OCI-M2 (cell line): ENCODE data around the gene OR4D1.
"Not testable (repeated sequence)": the region's sequence is repeated elsewhere in the genome, so short reads cannot be mapped to it uniquely, and the experiment has no call there.

Source experiments
- DNase-seq: peaks from one replicate; lab custom pipeline; 2025; ENCODE audit not compliant: unreplicated experiment; lab: John Stamatoyannopoulos, UW

Gene OR4D1

DNA sequence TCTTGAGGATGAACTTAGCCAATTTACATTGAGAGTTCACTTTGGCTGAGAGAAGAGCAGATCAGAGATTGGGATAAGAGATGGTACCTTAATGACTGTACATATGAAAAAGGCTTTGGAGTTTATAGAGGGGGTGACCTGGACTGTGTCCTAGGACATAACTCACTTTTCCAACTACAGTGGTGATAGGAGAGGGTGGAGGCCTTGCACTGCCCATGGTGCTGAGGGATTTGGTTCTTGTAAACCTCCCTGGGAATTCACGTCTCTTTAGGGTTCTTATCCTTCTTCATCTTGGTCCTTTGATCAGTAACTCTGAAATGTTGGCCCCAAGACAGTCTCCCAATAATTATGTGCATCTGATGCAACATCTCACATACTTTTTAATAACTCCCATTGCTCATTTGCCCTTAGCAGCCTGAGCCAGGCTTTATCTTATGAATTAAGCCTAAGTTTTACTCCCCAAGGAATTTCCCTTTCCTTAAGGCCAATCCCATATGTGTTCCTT is at the start of gene OR4D1:
Gene OR4D1, plus strand, starts transcription at position 455 of the 505 bp plus-strand sequence. CDS start 6,770 bp downstream, outside the sequence.
- DNase-seq: no peak

DNA sequence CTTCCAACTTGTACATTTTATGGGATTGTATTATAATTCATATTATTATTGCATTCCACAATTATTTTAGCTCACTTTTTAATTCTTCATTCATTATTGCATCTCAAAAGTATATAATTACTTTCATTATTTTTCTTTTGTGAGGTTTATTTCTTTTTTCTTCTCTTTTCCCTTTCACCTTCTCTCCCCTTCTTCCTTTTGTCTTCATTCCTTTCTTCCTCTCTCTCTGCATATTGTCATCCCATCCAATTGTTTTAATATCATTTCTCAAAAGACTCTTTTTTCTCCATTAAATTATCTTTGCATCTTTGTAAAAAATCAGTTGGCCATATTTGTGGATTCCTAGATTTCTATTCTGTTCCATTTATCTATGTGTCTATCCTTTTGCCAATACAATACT is 47.7 kb upstream of the OR4D1 start:
- no peak for DNase-seq

DNA sequence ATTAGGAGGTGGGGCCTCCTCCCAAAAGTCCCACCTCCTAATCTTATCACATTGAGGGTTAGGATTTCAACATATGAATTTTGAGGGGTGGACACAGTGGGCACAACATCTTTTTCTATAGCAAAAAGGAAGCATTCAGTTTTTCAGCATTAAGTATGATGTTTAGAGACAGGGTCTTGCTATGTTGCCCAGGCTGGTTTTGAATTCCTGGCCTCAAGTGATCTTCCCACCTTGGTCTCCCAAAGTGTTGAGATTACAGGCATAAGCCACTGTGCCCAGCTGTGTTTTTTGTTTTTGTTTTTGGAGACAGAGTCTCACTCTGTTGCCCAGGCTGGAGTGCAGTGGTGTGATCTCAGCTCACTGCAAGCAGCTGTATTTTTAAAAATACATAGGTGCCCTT is 46.3 kb upstream of the OR4D1 start:
- not testable (repeated sequence) for DNase-seq

DNA sequence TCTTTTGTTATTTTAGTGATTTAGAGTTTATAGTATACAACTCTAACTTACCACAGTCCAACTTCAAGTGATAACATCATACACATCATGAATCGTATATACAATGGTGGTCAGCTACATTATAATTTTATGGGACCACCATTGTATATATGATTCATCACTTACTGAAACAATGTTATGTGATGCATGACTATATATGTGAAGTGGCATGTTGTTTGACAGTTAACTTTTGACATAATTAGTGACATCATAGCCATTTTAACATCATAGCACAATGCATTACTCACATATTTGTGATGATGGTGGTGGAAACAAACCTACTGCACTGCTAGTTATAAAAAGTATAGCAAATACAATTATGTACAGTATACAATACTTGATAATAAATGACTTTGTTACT is 43.1 kb upstream of the OR4D1 start:
- no peak for DNase-seq

- no peak for DNase-seq
Measured at GRCh38 chr17:58107306-58107705, 40.9 kb upstream of the OR4D1 start.

DNA sequence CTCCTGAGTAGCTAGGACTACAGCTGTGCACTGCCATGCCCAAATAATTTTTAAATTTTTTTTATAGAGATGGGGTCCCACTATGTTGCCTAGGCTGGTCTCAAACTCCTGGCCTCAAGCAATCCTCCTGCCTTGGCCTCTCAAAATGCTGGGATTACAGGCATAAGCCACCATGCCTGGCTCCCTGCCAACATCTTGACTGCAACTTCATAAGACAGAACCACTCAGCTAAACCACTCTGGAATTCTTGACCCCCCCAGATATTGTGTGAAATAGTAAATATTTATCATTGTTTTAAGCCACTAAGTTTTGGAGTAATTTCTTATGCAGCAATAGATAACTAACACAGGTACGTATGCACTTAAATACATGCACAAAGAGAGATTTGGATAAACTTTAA is 39.0 kb upstream of the OR4D1 start:
- DNase-seq: no peak

GRCh38 chr17:58110012-58110411 is 38.2 kb upstream of the OR4D1 start:
- no peak for DNase-seq

- no peak for DNase-seq
Measured at GRCh38 chr17:58111676-58112075, 36.5 kb upstream of the OR4D1 start.

GRCh38 chr17:58112970-58113631 is 35.1 kb upstream of the OR4D1 start:
- no peak for DNase-seq

DNA sequence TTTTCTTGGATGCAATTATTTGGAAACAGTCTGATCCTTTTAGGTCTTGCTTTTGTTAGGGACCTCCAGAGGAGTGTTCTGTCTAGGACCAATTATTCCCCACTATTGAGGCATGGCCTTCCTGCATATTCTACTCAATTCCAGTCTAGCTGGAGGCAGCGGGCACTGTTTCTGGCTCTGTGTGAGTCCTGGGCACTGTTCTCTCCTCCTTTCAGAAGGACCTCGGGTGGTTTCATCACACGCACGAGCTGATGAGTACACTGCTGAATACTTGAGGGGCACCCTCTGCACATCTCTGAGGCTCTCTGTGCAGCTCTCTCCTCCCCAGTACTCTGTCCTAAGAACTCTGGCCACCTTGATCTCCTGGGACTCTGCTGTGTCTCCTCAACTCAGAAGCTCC is 34.2 kb upstream of the OR4D1 start:
- no peak for DNase-seq

GRCh38 chr17:58117382-58117781 is 30.8 kb upstream of the OR4D1 start:
- no peak for DNase-seq

GRCh38 chr17:58119491-58119890 is 28.7 kb upstream of the OR4D1 start:
- no peak for DNase-seq

DNA sequence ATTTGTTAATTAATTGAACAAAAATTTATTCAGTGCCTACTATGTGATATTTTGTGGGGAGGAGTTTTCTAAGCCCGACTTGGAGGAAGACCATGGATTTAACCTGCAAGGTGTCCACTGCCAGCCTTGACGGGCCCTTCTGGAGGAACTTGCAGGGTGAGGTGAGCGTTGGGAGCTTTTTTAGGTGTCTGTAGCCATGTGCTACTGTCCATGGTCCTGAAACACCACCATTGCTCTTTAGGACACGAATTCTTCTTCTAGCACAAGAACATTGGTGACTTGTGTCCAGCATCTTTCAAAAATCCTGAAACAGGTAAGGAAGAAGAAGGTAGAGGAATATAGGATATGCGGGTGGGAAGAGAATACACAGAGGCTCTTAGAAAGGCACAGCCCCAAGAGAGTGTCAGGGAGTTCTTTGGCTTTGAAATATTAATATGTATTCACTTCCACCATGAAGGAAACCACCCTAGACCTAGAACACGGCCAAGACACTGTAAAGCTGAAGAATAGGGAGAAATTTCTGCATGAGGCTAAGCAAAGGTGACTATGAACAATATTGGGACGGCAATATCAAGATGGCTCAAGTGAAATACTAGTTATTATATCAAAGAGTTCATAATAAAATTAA is 27.9 kb upstream of the OR4D1 start:
- no peak for DNase-seq

DNA sequence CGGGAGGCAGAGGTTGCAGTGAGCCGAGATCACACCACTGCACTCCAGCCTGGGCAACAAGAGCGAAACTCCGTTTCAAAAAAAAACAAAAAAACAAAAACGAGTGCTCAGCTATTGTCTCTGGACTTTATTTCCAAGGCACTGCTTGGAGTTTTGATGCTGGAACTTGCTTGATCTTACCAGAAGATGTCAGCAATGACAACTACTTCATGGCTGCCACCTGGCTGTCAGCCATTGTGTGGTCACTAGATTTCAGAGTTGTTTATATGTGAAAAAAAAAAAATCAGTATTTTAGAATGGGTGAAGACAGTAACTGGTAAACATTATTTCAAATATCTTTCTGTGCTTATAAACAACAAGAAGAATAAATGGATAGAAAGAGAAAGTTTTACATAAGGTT is 26.3 kb upstream of the OR4D1 start:
- no peak for DNase-seq

DNA sequence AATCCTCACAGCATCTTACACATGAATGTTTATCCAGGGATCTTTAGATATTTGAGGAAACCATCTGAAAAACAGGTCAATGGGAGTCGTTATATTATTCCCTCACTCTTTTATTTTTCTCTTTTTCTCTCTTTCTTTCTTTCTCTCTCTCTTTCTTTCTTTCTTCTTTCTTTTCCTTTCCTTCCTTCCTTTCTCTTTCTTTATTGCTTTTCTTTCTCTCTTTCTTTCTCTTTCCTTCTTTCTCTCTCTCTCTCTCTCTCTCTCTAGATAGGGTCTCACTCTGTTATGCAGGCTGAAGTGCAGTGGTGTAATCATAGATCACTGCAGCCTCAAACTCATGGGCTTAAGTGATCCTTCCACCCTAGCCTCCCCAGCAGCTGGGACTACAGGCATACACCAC is 20.3 kb upstream of the OR4D1 start:
- DNase-seq: no peak

GRCh38 chr17:58132697-58133096 is 15.5 kb upstream of the OR4D1 start:
- not testable (repeated sequence) for DNase-seq

- DNase-seq: no peak
Measured at GRCh38 chr17:58136669-58137279, 11.4 kb upstream of the OR4D1 start.

DNA sequence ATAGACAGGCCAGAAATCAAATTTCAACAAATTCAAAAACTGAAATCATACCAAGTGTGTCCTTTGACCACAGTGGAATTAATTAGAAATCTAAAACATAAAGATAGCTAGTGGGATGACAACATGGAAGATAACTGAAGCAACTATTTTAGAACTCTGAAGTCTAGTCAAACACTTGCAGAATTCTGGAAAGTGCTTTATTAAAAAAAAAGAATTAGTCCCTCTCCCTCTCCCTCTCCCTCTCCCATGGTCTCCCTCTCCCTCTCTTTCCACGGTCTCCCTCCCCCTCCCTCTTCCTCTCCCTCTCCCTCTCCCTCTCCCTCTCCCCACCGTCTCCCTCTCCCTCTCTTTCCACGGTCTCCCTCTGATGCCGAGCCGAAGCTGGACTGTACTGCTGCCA is 6.7 kb upstream of the OR4D1 start:
- no peak for DNase-seq

GRCh38 chr17:58143335-58143734 is 4.8 kb upstream of the OR4D1 start:
- not testable (repeated sequence) for DNase-seq

GRCh38 chr17:58144801-58145200 is 3.4 kb upstream of the OR4D1 start:
- no peak for DNase-seq

GRCh38 chr17:58148609-58149008 is 425 bp downstream of the OR4D1 start:
- no peak for DNase-seq

DNA sequence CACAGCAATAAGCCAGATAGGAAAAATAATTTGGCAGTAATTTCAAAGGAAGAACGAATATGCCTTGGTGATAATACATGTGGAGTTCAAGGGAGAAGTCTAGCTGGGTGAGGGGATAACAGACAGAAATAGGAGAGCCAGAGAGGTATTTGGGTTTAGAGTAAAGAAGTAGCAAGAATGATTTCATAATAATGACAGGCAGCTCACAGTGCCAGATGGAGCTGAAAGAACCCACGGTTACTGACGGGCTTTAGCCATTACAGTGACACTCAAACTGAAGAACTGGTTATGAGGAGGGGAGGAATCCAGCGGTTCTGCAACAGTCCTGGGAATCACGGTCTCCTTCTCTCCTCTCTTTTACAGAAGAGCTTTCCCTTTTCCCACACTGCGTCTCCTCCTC is 2.2 kb downstream of the OR4D1 start:
- no peak for DNase-seq
